COLO668 (cell line): Measurements from ENCODE around the gene IGF2.

Experiments
- DNase-seq: peaks from one replicate; lab custom pipeline; 2025; ENCODE audit not compliant: unreplicated experiment; lab: John Stamatoyannopoulos, UW

Gene IGF2

GRCh38 chr11:2093575-2094353 is 45.4 kb downstream of the IGF2 start:
- DNase-seq: no peak

GRCh38 chr11:2092956-2093412 is 46.2 kb downstream of the IGF2 start:
- peak; percentile 32 for DNase-seq

GRCh38 chr11:2092464-2092910 is 46.7 kb downstream of the IGF2 start:
- no peak for DNase-seq

- DNase-seq: no peak
These were observed 47.3 kb downstream of the IGF2 start for GRCh38 chr11:2091786-2092463.

GRCh38 chr11:2091112-2091746 is 48.0 kb downstream of the IGF2 start:
- no peak for DNase-seq

- no peak for DNase-seq
These were observed 48.7 kb downstream of the IGF2 start for GRCh38 chr11:2090172-2091111.

- DNase-seq: no peak
These were observed 49.5 kb downstream of the IGF2 start for GRCh38 chr11:2089536-2090165.

GRCh38 chr11:2088746-2089535 is 50.2 kb downstream of the IGF2 start:
- DNase-seq: no peak

GRCh38 chr11:2088284-2088683 is 50.9 kb downstream of the IGF2 start:
- no peak for DNase-seq

GRCh38 chr11:2086239-2087040 is 52.7 kb downstream of the IGF2 start:
- no peak for DNase-seq

GRCh38 chr11:2085251-2086066 is 53.7 kb downstream of the IGF2 start:
- DNase-seq: no peak

GRCh38 chr11:2084721-2085120 is 54.5 kb downstream of the IGF2 start:
- DNase-seq: no peak
